ENCODE results near the gene HTRA2. TPM values are rescaled to one million over a fixed set of nuclear protein-coding genes. Genes with fewer than 3 reads are reported as not detected.

HTRA2 gene
- total and polyA plus RNA-seq, 4 donors, result 13.3 to 81.8 (median 18.5) TPM

GRCh38 chr2:74556831-74557370 lies 27.2 kb downstream of the HTRA2 start:
- TF ChIP-seq, protein P1, sequence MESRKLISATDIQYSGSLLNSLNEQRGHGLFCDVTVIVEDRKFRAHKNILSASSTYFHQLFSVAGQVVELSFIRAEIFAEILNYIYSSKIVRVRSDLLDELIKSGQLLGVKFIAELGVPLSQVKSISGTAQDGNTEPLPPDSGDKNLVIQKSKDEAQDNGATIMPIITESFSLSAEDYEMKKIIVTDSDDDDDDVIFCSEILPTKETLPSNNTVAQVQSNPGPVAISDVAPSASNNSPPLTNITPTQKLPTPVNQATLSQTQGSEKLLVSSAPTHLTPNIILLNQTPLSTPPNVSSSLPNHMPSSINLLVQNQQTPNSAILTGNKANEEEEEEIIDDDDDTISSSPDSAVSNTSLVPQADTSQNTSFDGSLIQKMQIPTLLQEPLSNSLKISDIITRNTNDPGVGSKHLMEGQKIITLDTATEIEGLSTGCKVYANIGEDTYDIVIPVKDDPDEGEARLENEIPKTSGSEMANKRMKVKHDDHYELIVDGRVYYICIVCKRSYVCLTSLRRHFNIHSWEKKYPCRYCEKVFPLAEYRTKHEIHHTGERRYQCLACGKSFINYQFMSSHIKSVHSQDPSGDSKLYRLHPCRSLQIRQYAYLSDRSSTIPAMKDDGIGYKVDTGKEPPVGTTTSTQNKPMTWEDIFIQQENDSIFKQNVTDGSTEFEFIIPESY (IDR thresholded peaks at IDR 0.05), result no peak
- TF ChIP-seq TAF1 (conservative IDR thresholded peaks at IDR 0.05) (no peak), ATF3 (IDR thresholded peaks at IDR 0.05) (no peak), FOXA2 (IDR thresholded peaks at IDR 0.05) (no peak), FOXA1 (IDR thresholded peaks at IDR 0.05) (no peak), JUND (IDR thresholded peaks at IDR 0.05) (no peak), HNF4A (conservative IDR thresholded peaks at IDR 0.05) (no peak), RXRA (IDR thresholded peaks at IDR 0.05) (no peak), HNF4G (IDR thresholded peaks at IDR 0.05) (no peak), SP1 (IDR thresholded peaks at IDR 0.05) (no peak), YY1 (IDR thresholded peaks at IDR 0.05) (no peak), RAD21 (IDR thresholded peaks at IDR 0.05) (no peak), EGR1 (IDR thresholded peaks at IDR 0.05; ENCODE audit: low read depth in 2 of 2) (no peak), NR2F2 (IDR thresholded peaks at IDR 0.05) (no peak)
- TF ChIP-seq, protein P2, sequence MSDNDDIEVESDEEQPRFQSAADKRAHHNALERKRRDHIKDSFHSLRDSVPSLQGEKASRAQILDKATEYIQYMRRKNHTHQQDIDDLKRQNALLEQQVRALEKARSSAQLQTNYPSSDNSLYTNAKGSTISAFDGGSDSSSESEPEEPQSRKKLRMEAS (IDR thresholded peaks at IDR 0.05), result no peak
- TF ChIP-seq, protein P3, sequence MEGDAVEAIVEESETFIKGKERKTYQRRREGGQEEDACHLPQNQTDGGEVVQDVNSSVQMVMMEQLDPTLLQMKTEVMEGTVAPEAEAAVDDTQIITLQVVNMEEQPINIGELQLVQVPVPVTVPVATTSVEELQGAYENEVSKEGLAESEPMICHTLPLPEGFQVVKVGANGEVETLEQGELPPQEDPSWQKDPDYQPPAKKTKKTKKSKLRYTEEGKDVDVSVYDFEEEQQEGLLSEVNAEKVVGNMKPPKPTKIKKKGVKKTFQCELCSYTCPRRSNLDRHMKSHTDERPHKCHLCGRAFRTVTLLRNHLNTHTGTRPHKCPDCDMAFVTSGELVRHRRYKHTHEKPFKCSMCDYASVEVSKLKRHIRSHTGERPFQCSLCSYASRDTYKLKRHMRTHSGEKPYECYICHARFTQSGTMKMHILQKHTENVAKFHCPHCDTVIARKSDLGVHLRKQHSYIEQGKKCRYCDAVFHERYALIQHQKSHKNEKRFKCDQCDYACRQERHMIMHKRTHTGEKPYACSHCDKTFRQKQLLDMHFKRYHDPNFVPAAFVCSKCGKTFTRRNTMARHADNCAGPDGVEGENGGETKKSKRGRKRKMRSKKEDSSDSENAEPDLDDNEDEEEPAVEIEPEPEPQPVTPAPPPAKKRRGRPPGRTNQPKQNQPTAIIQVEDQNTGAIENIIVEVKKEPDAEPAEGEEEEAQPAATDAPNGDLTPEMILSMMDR (IDR thresholded peaks at IDR 0.05; ENCODE audit: low read depth, low read length, missing input control), result no peak
- H3K9me3 ChIP-seq (ENCODE audit: control insufficient read depth in 4 of 4, low read length in 3 of 4), result no peaks in the 10 kb centered on the region
- no peak overlapping the region for H3K9ac ChIP-seq (ENCODE audit: low read depth in 1 of 2, low read length in 2 of 2)
- WGBS, result 96% methylated on average over 6 of the region's 6 CpGs
- H3K36me3 ChIP-seq (ENCODE audit: control insufficient read depth in 4 of 4, insufficient read depth in 3 of 4, low read depth in 1 of 4, low read length in 3 of 4), result no peaks in the 10 kb centered on the region
- H3K4me3 ChIP-seq (ENCODE audit: low read depth in 1 of 3, low read length in 3 of 3), result no peak overlapping the region
- no peak for DNase-seq (ENCODE audit: low spot score)
- no peaks in the 10 kb centered on the region for H3K27me3 ChIP-seq (ENCODE audit: control insufficient read depth in 4 of 4, insufficient read depth in 4 of 4, low read length in 3 of 4)
- H3K4me1 ChIP-seq (ENCODE audit: control insufficient read depth in 4 of 4, insufficient read depth in 4 of 4, low read length in 3 of 4), result peaks cover 0 to 4% (median 2%) of the 10 kb centered on the region in 4 donors
- H3K27ac ChIP-seq (ENCODE audit: low read depth in 1 of 2, low read length in 2 of 2), result no peak overlapping the region

- Histone ChIP-seq H3K9me3 (ENCODE audit: control insufficient read depth in 4 of 4, low read length in 3 of 4) (no peaks in the 10 kb centered on the region), H3K27ac (ENCODE audit: low read depth in 1 of 2, low read length in 2 of 2) (no peak overlapping the region), H3K27me3 (ENCODE audit: control insufficient read depth in 4 of 4, insufficient read depth in 4 of 4, low read length in 3 of 4) (no peaks in the 10 kb centered on the region), H3K4me3 (ENCODE audit: low read depth in 1 of 3, low read length in 3 of 3) (no peak overlapping the region), H3K4me1 (ENCODE audit: control insufficient read depth in 4 of 4, insufficient read depth in 4 of 4, low read length in 3 of 4) (peaks cover 0 to 4% (median 2%) of the 10 kb centered on the region in 4 donors), H3K9ac (ENCODE audit: low read depth in 1 of 2, low read length in 2 of 2) (no peak overlapping the region), H3K36me3 (ENCODE audit: control insufficient read depth in 4 of 4, insufficient read depth in 3 of 4, low read depth in 1 of 4, low read length in 3 of 4) (no peaks in the 10 kb centered on the region)
- 73% methylated on average over 7 of the region's 7 CpGs for WGBS
- DNase-seq (ENCODE audit: low spot score), result no peak
- TF ChIP-seq FOXA2 (IDR thresholded peaks at IDR 0.05) (no peak), EGR1 (IDR thresholded peaks at IDR 0.05; ENCODE audit: low read depth in 2 of 2) (no peak), JUND (IDR thresholded peaks at IDR 0.05) (no peak), FOXA1 (IDR thresholded peaks at IDR 0.05) (no peak), NR2F2 (IDR thresholded peaks at IDR 0.05) (no peak), RAD21 (IDR thresholded peaks at IDR 0.05) (no peak), HNF4A (conservative IDR thresholded peaks at IDR 0.05) (no peak), ATF3 (IDR thresholded peaks at IDR 0.05) (no peak)
- TF ChIP-seq, protein P4, sequence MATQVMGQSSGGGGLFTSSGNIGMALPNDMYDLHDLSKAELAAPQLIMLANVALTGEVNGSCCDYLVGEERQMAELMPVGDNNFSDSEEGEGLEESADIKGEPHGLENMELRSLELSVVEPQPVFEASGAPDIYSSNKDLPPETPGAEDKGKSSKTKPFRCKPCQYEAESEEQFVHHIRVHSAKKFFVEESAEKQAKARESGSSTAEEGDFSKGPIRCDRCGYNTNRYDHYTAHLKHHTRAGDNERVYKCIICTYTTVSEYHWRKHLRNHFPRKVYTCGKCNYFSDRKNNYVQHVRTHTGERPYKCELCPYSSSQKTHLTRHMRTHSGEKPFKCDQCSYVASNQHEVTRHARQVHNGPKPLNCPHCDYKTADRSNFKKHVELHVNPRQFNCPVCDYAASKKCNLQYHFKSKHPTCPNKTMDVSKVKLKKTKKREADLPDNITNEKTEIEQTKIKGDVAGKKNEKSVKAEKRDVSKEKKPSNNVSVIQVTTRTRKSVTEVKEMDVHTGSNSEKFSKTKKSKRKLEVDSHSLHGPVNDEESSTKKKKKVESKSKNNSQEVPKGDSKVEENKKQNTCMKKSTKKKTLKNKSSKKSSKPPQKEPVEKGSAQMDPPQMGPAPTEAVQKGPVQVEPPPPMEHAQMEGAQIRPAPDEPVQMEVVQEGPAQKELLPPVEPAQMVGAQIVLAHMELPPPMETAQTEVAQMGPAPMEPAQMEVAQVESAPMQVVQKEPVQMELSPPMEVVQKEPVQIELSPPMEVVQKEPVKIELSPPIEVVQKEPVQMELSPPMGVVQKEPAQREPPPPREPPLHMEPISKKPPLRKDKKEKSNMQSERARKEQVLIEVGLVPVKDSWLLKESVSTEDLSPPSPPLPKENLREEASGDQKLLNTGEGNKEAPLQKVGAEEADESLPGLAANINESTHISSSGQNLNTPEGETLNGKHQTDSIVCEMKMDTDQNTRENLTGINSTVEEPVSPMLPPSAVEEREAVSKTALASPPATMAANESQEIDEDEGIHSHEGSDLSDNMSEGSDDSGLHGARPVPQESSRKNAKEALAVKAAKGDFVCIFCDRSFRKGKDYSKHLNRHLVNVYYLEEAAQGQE (IDR thresholded peaks at IDR 0.05), result no peak
- TF ChIP-seq, protein P1 (IDR thresholded peaks at IDR 0.05), result no peak
- TF ChIP-seq, protein P2 (IDR thresholded peaks at IDR 0.05), result no peak
Measured at GRCh38 chr2:74558284-74559230, 28.8 kb downstream of the HTRA2 start.

All from liver (tissue), 9 donors.